ENCODE measurements around the gene GNRH2.
"Not testable (repeated sequence)": the region's sequence is repeated elsewhere in the genome, so short reads cannot be mapped to it uniquely, and the experiment has no call there.

GNRH2 gene

DNA sequence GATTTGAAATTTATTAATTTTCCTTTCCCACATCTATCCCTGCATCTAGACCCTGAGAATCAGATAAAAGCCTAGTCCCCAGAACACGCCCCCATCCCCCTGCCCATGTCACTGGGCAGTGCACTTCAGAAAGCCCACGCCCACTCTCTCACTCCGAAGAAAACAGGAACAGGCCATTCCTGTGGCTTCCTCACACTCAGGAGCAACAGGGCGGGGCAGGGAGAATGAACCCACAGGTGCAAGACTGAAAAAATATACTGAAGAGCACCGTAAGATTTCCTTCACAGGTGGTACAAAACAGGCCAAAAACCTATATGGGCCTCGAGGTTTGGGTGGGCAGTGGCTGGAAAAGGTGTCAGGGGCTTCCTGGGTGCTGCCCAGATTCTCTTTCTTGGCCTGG lies 31.4 kb downstream of the GNRH2 start:
- DNase-seq = peak in 1 of 2 donors; percentile 59

DNA sequence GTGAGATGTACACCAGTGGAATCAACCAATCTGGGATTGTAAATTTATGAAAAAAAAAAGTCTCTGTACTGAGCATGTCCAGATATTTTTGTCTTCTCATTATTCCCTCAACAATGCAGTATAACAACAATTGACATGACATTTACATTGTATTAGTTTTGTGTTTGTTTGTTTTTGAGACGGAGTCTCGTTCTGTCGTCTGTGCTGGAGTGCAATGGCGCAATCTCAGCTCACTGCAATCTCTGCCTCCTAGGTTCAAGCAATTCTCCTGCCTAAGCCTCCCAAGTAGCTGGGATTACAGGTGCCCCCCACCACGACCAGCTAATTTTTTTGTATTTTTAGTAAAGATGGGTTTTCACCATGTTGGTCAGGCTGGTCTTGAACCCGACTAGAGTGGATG lies 31.9 kb downstream of the GNRH2 start:
- DNase-seq = not testable (repeated sequence)

DNA sequence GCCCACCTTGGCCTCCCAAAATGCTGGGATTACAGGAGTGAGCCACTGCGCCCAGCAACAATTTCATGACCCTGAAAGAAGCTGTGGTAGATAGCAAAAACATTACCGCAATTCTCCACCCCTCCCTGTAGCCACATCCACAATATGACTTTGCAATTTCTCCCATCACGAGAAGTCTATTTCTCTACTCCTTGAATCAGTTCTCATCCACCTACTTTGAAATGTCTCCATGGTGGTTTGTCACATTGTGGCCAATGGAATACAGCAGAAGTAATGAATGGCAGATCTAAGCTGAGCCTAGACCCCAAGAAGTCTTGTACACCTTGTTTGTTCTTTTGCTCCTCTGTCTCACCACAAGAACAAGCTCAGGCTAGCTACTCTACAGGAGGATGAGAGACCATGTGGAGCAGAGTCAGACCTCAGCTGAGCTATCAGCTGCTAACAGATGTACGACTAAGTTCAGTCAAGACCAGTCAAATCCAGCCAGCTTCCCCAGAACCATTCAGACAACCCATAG lies 34.3 kb downstream of the GNRH2 start:
- peak; percentile 46 to 53 for DNase-seq

DNA sequence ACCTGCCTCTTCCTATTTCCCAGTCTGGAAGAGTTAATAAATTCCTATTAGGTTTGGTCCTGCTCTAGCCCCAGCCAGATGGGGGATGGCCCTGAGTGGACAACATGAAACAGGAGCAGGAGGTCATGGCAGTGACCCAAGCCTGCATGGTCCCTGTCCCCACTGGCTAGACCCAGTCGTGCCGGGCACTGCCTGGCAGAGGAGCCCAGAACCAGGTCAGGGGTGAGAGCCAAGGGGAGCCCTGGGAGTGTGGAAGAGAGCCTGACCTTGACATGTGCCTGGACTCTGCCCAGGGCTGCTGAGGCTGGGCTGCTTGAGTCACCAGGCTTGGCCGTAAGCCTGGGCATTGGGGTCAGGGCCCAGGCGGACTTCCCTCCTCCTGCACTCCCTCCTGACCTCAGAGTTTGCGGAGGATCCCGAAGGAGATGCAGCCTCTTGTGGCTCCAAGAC lies 37.5 kb downstream of the GNRH2 start:
- no peak for DNase-seq

DNA sequence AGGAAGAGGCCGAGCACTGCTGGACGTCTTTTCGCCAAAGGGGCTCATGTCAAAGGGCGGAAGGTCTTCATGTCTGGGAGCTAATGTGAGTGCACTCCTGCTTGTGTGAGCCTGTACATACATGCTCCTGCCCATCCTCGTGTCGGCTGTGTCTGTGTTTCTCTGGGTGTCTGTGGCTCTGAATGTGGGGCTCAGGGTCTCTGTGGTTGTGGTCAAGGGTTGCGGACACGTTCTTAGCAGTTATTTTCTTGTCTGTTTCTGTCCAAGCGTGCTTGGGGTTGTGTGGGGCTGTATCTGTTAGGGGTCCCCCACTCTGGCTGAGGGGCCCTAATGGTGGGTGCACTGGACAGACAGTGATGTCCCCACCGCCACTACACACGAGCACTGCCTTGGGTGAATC lies 38.2 kb downstream of the GNRH2 start:
- no peak for DNase-seq

DNA sequence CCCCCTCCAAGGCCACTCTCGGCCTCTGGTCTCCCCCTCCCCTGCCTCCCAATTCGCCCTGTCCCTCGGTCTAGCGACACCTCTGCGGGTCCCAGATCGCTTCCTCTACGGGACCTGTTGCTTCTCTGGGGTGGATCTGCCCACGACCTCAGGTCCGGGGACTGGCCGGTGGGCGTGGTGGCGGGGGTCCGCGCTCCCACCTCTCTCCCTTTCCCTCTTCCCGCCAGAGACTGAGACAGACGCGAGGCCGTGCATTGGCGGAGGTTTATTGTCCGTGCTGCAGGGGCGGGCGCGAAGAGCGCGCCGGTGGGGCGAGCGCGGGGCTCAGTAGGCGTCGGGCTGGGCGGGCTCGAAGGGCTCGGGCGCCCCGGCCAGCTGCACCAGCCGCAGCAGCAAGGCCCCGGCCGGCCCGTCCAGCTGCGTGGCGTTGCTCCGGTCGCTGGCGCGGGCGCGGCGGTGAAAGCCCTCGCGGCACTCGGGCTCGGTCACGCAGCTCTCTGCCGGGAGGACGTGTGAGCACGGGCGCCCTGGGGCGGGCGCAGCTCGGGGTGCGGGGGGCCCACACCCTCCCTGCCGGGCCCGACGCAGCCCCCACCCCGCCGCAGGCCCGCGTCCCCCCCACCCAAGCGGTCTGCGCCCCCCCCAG lies 39.0 kb downstream of the GNRH2 start:
- no peak for DNase-seq

DNA sequence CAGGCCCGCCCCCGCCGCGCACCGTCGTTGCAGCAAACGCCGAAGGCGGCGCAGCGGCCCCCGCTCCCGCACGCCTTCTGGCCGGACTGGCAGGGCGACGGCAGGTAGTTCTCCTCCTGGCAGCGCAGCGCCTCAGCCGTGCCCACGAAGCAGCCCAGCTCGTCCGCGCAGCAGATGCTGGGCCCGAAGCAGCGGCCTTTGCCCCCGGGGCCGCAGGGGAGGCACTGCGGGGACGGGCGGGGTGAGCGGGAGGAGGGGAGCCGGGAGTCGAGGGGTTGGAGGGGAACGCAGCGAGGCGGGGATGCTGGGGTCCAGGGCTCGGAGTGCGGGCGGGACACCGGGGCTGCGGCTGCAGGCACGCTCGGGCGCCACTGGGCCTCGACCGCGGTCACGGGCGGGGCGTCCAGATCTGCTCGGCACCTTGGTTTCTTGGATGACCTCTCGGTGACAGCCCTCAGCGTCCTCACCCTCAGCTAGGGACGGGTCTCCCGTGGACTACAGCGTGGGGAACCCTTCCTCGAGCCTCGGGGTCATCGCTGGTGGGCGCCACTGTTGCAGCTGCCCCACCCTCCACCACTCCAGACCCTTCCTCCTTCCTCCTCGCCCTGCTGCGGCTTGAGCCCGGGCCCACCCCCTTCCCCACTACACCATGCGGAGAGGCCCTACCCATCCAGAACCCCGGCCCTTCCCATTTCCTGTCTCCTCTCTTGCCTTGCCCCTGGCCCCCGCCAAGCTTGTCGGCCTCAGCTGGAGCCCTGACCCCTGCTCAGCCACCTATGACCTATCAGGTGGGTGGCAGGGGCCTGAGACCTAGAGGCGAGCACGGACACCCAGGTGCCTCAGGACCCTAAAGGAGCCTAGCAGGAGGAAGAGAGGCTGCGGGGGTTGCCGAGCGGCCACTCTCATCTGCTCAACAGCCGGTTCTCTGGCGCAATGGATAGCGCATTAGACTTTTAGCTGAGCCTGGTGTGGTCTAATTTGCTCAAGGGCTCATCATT lies 39.8 kb downstream of the GNRH2 start:
- no peak for DNase-seq

DNA sequence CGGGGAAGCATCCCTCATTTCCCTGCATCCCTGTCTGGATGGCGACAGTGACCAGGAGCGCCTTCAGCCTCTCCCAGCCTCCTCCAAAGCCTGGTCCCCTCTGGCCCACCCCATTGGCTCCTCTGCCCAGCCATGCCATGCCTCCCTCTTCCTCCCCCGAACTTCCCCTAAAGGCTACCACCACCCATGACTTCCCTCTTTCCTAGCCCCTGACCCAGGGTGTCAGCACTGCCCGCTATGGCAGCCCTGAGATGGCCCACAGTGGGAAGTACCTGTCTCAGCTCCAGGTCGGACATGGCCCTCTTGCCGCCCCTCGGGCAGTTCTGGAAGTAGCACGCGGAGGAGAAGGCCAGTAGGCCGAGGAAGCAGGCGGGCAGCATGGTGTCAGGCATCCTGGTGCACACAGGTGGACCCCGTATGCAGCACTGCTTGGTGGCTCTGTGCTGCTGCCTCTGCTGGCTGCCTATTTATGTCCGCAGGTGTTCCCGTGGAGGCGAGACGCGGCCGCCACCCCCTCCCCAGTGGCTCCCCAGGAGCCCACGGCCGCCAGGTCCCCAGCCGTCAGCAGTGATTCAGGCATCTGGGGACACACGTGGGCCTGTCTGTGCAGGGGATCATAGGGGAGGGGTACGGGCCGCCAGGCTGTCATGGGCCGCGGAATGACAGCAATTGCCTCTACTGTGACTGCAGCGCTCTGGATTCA lies 41.0 kb downstream of the GNRH2 start, which contains the start of gene AVP:
TSS of gene AVP (minus strand) at position 442 of the 703 bp plus-strand sequence. CDS start at position 392, 50 bp downstream.
- DNase-seq = no peak

DNA sequence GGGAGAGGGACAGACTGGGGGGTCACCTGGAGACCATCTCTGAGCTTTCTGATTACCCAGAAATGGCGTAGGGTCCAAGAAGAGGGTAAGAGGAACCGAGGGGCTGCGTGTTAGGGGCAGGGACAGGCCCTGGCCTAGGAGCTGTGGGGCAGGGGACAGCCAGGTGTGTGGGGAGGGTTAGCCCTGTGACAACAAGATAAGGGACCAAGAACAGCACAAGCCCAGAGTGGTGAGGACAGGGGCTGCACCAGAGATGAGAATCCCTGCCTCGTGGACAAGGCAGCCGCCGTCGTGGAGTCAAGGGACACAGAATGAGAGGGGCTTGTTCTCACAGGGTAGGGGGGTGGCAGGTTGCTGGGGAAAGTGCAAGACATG lies 41.6 kb downstream of the GNRH2 start:
- no peak for DNase-seq

DNA sequence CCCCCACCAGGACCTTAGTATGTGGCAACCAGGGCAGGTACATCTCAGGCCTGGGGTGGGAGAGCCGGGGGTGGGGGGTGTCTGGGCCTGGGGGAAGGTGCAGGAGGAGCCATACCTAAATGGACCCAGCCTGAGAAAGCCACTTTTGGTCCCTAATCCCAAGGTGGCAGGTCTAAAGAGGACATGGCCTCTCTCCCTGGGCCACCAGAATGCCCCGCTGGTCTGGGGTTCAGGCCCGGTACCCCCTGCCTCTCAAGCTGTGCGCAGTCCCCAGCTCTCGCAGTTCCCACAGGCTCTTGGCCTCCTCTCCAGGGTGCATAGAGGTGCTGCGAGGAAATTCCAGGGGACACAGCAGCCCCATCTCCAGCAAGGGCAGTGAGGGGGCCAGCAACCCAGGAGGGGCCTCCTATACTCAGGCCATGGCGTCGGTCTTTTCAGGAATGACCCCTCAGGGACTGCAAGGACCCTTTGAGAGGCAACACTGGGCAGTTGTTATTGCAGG lies 42.2 kb downstream of the GNRH2 start:
- no peak for DNase-seq

DNA sequence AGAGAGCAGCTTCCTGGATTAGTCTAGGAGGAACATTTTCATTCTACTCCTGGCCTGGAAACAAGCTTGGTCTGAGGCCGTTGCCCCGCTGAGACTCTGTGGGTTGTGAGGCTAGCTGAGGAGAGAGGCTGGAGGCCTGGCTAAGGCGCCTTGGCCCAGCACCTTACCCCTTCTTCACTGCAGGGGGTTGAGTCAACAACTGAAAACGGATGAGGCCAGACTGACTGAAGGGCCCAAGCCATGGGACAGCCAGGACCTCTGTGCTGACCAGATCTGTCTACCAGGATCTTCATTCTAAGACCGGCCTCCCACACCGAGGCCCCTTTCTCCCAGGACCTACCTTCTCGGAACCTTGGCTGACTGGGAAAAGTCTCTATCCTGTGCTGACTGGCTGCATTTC lies 44.6 kb downstream of the GNRH2 start:
- no peak for DNase-seq

DNA sequence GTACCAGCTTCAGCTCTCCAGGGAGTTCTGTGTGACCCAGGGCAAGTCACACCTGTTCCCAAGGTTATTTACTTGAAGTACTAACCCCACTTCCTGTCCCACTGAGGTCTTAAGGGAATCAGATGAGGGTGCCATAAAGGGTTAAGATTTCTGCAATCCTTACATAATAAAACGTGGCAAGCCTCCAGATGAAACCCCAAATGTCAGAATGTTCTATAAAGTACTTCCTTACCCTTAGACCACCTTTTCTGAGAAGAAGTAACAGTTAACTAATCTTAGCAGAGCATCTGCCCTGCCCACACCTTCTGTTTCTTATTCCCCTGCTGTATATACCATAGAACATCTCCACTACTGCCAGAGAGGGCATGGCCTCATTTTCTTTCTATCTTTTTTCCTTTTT lies 47.1 kb downstream of the GNRH2 start:
- no peak for DNase-seq

DNA sequence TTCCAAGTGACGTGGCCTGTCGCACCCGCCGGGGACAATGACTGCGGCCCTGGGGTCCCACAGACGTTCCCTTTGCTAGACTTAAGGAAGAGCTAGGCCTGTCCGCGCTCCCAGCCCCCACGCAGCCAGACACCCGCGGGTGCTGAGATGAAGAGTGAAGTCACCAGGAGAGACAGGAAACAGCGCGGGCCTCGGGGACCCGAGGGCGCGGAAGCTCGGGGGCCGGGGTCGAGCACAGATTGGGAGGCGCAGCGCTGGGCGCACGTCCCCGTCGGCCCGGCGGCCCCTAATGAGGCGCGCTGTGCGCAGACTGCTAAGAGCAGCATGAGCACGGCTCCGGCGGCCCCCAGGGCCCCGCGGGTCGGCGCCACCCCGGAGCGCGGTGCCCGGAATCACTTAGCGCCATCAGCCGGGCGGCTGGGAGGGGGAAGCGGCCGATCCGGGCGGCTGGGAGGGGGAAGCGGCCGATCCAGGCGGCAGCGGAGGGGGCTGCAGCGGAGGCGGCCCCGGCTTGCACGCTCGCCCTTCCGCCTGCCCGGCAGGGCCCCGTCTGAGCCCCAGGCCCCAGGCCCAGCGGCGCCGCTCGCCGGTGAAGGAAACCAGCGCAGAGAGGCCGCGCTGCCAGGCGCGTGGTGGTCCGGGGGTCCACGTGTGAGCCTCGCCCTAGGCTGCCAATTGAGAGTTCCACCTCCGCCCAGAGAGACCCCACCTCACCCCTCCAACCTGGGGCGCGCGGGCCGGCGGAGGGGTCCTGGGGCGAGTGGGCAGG lies 49.4 kb downstream of the GNRH2 start:
- peak; percentile 9 to 46 for DNase-seq

DNA sequence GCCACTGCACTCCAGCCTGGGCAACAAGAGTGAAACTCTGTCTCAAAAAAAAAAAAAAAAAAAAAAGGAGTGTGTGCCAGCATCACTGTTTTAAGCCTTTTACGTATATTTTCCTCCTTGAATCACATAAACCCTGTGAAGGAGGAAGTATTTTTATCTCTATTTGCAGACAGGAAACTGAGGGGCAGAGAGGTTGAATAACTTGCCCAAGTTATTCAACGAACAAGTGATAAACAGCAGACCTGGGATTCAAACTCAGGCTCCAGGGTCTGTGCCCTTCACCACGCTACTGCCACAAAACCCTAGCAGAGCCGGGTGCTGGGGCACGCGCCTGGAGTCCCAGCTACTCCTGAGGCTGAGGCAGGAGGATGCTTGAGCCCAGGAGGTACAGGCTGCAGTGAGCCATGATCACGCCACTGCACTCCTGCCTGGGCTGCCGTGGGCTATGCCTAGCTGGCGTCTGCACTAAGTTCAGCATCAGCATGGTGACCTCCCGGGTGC lies 50.5 kb downstream of the GNRH2 start:
- DNase-seq = no peak

DNA sequence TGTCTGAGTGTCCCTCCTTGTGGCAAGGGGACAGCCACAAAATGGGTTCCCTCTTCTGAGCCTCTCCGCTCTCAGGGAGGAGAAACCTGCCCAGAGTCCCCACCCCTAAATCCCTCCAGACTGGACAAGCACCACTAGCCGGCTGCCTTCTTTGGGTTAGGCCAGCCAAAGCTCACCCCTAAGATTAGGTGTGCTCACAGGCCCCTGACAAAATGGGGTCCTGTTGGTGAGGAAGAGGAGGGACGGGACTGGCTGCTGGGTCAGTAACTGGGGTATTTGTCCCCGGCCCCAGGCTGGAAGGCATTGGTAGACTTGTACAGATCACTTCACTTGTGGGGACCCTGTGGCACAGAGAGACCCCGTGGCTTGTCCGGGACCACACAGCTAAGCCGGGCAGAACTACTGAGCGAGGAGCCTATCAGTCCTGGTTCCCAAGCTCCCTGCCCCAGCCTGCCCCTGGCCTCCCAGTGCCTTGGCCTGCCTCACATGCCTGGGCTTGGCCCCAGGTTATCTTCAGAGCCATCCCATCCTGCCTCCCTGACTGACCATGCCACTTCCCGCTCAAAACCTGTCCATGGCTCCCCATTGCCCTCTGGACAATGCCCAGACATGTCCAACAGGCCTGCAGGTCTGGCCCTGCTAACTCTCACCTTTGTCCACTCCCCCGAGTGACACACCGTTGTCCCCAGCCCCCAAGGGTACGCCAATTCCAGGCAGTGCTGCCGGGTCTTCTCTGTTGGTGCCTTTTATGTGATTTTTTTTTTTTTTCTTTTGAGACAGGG lies 51.6 kb downstream of the GNRH2 start:
- no peak for DNase-seq

Measured in inflammatory macrophage (primary cell).